Measurements from ENCODE around the gene PGM2.

The PGM2 gene

GRCh38 chr4:37844204-37844603, 17.7 kb downstream of the PGM2 start:
- ATAC-seq (ENCODE audit: insufficient read depth, low read depth) (no peak), DNase-seq (no peak)
- no peaks in the 10 kb centered on the region for H3K27me3 ChIP-seq (ENCODE audit: insufficient read depth, low read length, poor library complexity)
- H2AFZ ChIP-seq (ENCODE audit: low read depth, low read length) = no peak overlapping the region
- no peak overlapping the region for H3K4me2 ChIP-seq (ENCODE audit: insufficient read depth, low read length)
- no peaks in the 10 kb centered on the region for H3K4me1 ChIP-seq (ENCODE audit: insufficient read depth, low read length)
- no peak overlapping the region for H3K27ac ChIP-seq (ENCODE audit: low read length)
- no peak overlapping the region for H3K4me3 ChIP-seq (ENCODE audit: low read depth in 1 of 2, low read length in 2 of 2)
- no peaks in the 10 kb centered on the region for H4K20me1 ChIP-seq (ENCODE audit: insufficient read depth, low read length)
- H3K9ac ChIP-seq (ENCODE audit: low read depth, low read length) = no peak overlapping the region
- H3K9me3 ChIP-seq (ENCODE audit: insufficient read depth, low read length, severe bottlenecking) = no peaks in the 10 kb centered on the region
- peaks cover 77% of the 10 kb centered on the region for H3K36me3 ChIP-seq (ENCODE audit: insufficient read depth, low read length)
- H3K79me2 ChIP-seq (ENCODE audit: insufficient read depth, low read length) = no peaks in the 10 kb centered on the region
- TF ChIP-seq, protein P1, sequence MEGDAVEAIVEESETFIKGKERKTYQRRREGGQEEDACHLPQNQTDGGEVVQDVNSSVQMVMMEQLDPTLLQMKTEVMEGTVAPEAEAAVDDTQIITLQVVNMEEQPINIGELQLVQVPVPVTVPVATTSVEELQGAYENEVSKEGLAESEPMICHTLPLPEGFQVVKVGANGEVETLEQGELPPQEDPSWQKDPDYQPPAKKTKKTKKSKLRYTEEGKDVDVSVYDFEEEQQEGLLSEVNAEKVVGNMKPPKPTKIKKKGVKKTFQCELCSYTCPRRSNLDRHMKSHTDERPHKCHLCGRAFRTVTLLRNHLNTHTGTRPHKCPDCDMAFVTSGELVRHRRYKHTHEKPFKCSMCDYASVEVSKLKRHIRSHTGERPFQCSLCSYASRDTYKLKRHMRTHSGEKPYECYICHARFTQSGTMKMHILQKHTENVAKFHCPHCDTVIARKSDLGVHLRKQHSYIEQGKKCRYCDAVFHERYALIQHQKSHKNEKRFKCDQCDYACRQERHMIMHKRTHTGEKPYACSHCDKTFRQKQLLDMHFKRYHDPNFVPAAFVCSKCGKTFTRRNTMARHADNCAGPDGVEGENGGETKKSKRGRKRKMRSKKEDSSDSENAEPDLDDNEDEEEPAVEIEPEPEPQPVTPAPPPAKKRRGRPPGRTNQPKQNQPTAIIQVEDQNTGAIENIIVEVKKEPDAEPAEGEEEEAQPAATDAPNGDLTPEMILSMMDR (IDR thresholded peaks at IDR 0.05; ENCODE audit: borderline replicate concordance, extremely low read depth, low read length, poor library complexity, severe bottlenecking) = no peak
- no peak for TF ChIP-seq EZH2 (IDR thresholded peaks at IDR 0.05; ENCODE audit: borderline replicate concordance, low read depth, low read length, severe bottlenecking)

- ATAC-seq (ENCODE audit: insufficient read depth, low read depth) (no peak), DNase-seq (no peak)
- H3K27ac ChIP-seq (ENCODE audit: low read length) = no peak overlapping the region
- H3K27me3 ChIP-seq (ENCODE audit: insufficient read depth, low read length, poor library complexity) = no peaks in the 10 kb centered on the region
- no peaks in the 10 kb centered on the region for H4K20me1 ChIP-seq (ENCODE audit: insufficient read depth, low read length)
- H3K9me3 ChIP-seq (ENCODE audit: insufficient read depth, low read length, severe bottlenecking) = no peaks in the 10 kb centered on the region
- TF ChIP-seq, protein P1 (IDR thresholded peaks at IDR 0.05; ENCODE audit: borderline replicate concordance, extremely low read depth, low read length, poor library complexity, severe bottlenecking) = no peak
- no peak for TF ChIP-seq EZH2 (IDR thresholded peaks at IDR 0.05; ENCODE audit: borderline replicate concordance, low read depth, low read length, severe bottlenecking)
- H3K79me2 ChIP-seq (ENCODE audit: insufficient read depth, low read length) = no peaks in the 10 kb centered on the region
- H3K4me2 ChIP-seq (ENCODE audit: insufficient read depth, low read length) = no peak overlapping the region
- H3K4me3 ChIP-seq (ENCODE audit: low read depth in 1 of 2, low read length in 2 of 2) = no peak overlapping the region
- no peak overlapping the region for H2AFZ ChIP-seq (ENCODE audit: low read depth, low read length)
- H3K4me1 ChIP-seq (ENCODE audit: insufficient read depth, low read length) = no peaks in the 10 kb centered on the region
- H3K36me3 ChIP-seq (ENCODE audit: insufficient read depth, low read length) = peaks cover 74% of the 10 kb centered on the region
- no peak overlapping the region for H3K9ac ChIP-seq (ENCODE audit: low read depth, low read length)
These were observed 18.7 kb downstream of the PGM2 start for GRCh38 chr4:37845201-37845600.

GRCh38 chr4:37847311-37847884, 20.9 kb downstream of the PGM2 start:
- TF ChIP-seq, protein P1 (IDR thresholded peaks at IDR 0.05; ENCODE audit: borderline replicate concordance, extremely low read depth, low read length, poor library complexity, severe bottlenecking) = no peak
- TF ChIP-seq EZH2 (IDR thresholded peaks at IDR 0.05; ENCODE audit: borderline replicate concordance, low read depth, low read length, severe bottlenecking) = no peak
- H3K9me3 ChIP-seq (ENCODE audit: insufficient read depth, low read length, severe bottlenecking) = no peaks in the 10 kb centered on the region
- no peak overlapping the region for H3K4me3 ChIP-seq (ENCODE audit: low read depth in 1 of 2, low read length in 2 of 2)
- peaks cover 73% of the 10 kb centered on the region for H3K36me3 ChIP-seq (ENCODE audit: insufficient read depth, low read length)
- no peaks in the 10 kb centered on the region for H3K27me3 ChIP-seq (ENCODE audit: insufficient read depth, low read length, poor library complexity)
- no peak for DNase-seq
- no peak overlapping the region for H3K4me2 ChIP-seq (ENCODE audit: insufficient read depth, low read length)
- no peaks in the 10 kb centered on the region for H3K79me2 ChIP-seq (ENCODE audit: insufficient read depth, low read length)
- no peak overlapping the region for H3K9ac ChIP-seq (ENCODE audit: low read depth, low read length)
- H3K4me1 ChIP-seq (ENCODE audit: insufficient read depth, low read length) = no peaks in the 10 kb centered on the region
- H2AFZ ChIP-seq (ENCODE audit: low read depth, low read length) = no peak overlapping the region
- H4K20me1 ChIP-seq (ENCODE audit: insufficient read depth, low read length) = no peaks in the 10 kb centered on the region
- no peak overlapping the region for H3K27ac ChIP-seq (ENCODE audit: low read length)
- ATAC-seq (ENCODE audit: insufficient read depth, low read depth) = no peak
